Peyer's patch (tissue), 4 donors: ENCODE measurements around the gene PRAMEF1.

Experiments used
- POLR2A ChIP-seq, 2 donors: fragments of 450-650 bp; IDR thresholded peaks; one replicate each; pipeline ENCODE4 v1.5.1; 2017; ENCODE audit warnings: antibody characterized with exemption in 2 of 2, mild to moderate bottlenecking in 2 of 2, moderate library complexity in 2 of 2
- TF ChIP-seq, protein P1 (sequence below), 6 experiments: fragments of 450-650 bp in 4 of 6; fragments of 200-600 bp in 2 of 6; sonication (generic) in 1 of 6; IDR thresholded peaks; one replicate each; pipeline ENCODE4 v1.5.1; 2017 to 2019; ENCODE audit warnings: antibody characterized with exemption in 6 of 6, mild to moderate bottlenecking in 3 of 6, moderate library complexity in 1 of 6

DNA sequence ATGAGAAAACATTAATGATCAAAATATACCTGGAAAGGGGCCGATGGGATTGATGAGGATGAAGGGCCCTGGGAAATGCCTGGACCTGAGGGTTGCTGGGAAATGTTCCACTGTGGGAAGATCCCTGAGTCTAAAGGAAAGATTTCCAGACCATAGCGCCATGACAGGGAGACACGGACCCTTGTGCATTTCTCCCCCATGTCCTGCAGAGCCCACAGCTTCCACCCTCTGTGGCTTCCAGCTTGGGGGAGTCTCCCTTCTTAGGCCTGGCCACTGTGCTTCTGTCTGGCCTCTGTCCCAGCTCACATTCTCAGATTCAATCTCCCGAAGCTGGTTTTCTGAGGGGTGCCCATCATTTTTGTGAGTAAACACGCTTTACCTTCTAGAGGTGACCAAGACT is 18.7 kb upstream of the PRAMEF1 start:
- TF ChIP-seq, protein P1, sequence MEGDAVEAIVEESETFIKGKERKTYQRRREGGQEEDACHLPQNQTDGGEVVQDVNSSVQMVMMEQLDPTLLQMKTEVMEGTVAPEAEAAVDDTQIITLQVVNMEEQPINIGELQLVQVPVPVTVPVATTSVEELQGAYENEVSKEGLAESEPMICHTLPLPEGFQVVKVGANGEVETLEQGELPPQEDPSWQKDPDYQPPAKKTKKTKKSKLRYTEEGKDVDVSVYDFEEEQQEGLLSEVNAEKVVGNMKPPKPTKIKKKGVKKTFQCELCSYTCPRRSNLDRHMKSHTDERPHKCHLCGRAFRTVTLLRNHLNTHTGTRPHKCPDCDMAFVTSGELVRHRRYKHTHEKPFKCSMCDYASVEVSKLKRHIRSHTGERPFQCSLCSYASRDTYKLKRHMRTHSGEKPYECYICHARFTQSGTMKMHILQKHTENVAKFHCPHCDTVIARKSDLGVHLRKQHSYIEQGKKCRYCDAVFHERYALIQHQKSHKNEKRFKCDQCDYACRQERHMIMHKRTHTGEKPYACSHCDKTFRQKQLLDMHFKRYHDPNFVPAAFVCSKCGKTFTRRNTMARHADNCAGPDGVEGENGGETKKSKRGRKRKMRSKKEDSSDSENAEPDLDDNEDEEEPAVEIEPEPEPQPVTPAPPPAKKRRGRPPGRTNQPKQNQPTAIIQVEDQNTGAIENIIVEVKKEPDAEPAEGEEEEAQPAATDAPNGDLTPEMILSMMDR (IDR thresholded peaks at IDR 0.05) = no peak
- no peak for TF ChIP-seq POLR2A (IDR thresholded peaks at IDR 0.05)
